Cardiac septum (tissue), 1 donor: ENCODE results near the gene CNGB1. TPM values are rescaled to one million over a fixed set of nuclear protein-coding genes. Genes with fewer than 3 reads are reported as not detected.
"Not testable (repeated sequence)": the region's sequence is repeated elsewhere in the genome, so short reads cannot be mapped to it uniquely, and the experiment has no call there.

ENCODE experiments used
- DNase-seq: peaks from one replicate; pipeline ENCODE4 v3.0.0-alpha.2; 2020; ENCODE audit warnings: low spot score
- intact Hi-C: fragments of 100-400 bp; cut with DNase I; formaldehyde crosslinking; loops from one replicate; pipeline ENCODE4 v1.14.0; 2022
- total RNA-seq: library from RNA; stranded (reverse); fragmentation: NEBNext Ultra II Directional; extraction: Animal tissue kit (Norgen Biotek cat#: 25700); gene quantifications from one replicate; pipeline ENCODE4 v1.2.1, GENCODE V29; 2021
- donor health status: DM: no; HTN: no; CAD: no.

CNGB1 gene
- total RNA-seq, 1 donor from 2014 or later, result not detected

DNA sequence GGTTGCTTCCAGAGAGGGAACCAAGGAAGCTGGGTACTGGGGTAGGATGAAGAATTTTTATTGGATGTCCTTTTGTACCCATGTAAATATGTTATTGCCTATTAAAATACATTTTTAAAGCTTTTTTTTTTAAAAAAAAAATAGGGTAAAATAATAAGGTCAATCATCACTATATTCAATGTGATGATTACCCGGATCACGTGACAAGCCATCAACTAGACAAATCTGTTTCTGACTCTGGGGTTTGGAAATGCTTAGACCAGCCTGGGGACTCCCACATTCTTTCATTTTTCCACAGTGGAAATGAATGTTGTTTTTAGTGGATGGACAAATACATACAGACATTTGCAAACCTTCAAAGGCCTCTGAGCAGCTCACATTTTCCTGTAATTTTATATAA, 88.7 kb downstream of the CNGB1 start:
- no peak for DNase-seq
- intact Hi-C loops, result no loop called here

DNA sequence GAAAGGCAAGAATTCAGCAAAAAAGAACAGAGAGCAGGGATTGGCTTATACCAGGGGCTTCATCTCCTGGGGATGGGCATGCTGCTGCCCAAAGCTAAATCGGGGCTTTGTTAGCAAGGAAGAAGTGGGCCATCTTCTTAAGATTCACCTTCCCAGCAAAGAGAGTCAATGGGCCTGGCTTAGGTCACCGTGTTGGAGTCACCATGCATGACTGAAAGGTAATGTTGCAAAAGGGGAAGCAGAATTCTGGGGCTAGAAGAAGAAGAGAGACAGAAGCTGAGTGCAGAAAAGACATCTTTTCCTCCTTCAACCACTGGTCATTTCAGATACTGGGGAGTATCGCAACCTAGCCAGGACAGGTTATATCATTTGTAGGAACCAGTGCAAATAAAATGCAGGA, 92.3 kb downstream of the CNGB1 start:
- intact Hi-C loops, result no loop called here

DNA sequence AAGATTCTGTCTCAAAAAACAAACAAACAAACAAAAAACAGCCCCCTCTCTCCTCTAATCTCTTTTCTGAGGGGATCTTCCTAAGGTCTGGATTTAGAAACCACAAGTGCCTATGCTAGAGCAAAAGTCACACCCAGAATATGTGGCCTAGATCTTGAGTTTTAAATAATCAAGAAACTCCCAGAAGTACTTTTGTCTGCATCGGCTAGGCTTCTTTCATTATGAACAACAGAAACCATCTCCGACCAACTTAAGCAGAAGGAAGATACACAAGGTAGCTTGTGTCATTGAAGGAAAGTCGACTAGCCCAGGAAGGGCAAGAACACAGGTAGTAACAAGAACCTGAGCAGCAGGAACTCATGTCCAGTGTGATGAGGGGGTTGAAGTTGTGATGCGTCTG, 94.7 kb downstream of the CNGB1 start:
- no peak for DNase-seq
- intact Hi-C loops, result no loop called here

More for the DNA sequence above, 92.3 kb downstream of the CNGB1 start:
- no peak for DNase-seq

DNA sequence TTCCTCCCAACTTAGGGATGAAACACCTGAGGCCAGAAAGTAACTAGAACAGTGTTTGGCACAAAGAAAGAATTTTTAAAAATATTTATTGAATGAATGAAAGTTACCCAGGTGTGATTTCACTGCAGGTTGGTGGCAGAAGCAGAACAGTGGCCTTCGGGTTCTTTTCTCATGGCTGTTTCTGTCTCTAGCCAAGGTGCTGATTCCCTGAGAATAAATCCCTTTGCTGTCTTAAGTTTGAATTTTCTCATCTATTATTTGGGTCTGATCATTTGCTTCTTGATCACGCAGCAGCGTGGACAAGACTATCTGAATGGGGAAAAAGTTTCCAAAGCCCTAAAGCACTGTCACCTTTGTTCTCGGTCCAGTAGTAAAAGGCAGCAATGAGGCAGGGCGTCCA, 95.6 kb downstream of the CNGB1 start:
- intact Hi-C loops, result no loop called here
- no peak for DNase-seq

DNA sequence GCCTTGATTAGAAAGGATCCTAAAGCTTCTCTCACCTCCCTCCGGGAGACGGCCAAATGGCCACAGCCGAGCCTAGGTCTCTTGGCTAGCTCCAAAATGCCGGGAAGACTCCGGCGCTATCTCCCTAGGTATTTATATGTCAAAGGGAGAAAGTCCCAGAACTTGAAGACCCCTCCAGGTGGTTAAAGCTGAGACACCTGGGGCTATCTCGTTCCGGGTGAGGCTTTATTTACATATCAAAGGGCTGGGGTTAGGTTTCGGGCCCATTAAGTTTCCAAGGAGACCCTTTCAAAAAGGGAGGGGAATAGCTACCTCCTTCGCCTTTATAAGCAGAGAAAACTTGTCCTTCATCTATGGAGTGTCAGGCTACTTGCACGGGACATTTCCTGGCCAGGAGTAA, 97.7 kb downstream of the CNGB1 start:
- DNase-seq, result no peak
- intact Hi-C loops, result no loop called here

DNA sequence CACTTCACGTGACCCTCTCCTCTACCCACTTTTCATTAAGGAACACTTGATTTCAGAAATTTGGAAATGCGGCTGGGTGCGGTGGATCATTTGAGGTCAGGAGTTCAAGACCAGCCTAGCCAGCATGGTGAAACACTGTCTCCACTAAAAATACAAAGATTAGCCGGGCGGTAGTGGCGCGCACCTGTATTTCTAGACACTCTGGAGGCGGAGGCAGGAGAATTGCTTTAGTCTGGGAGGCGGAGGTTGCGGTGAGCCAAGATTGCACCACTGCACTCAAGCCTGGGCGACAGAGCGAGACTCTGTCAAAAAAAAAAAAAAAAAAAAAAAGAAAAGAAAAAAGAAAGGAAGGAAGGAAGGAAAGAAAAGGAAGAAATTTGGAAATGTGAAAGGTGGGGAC, 98.2 kb downstream of the CNGB1 start:
- intact Hi-C loops, result not testable (repeated sequence)

DNA sequence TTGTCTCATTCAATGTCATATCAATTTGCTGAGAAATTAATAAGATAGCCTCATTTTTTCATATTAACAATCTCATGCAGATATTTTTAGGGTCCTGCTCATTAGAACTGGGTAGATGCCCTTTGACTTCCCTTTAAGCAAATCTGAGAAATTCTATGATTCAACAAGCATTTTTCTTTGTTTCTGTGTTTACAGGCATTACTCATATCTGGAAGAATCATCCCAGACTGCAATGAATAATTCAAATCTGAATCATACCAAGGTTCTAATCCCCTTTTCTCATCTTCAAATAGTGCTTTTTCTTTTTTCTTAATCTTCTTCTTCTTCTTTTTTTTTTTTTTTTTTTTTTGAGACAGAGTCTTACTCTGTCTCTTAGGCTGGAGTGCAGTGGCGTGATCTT, 99.5 kb downstream of the CNGB1 start:
- DNase-seq, result no peak
- intact Hi-C loops, result no loop called here

More for the DNA sequence above, 98.2 kb downstream of the CNGB1 start:
- DNase-seq, result not testable (repeated sequence)

DNA sequence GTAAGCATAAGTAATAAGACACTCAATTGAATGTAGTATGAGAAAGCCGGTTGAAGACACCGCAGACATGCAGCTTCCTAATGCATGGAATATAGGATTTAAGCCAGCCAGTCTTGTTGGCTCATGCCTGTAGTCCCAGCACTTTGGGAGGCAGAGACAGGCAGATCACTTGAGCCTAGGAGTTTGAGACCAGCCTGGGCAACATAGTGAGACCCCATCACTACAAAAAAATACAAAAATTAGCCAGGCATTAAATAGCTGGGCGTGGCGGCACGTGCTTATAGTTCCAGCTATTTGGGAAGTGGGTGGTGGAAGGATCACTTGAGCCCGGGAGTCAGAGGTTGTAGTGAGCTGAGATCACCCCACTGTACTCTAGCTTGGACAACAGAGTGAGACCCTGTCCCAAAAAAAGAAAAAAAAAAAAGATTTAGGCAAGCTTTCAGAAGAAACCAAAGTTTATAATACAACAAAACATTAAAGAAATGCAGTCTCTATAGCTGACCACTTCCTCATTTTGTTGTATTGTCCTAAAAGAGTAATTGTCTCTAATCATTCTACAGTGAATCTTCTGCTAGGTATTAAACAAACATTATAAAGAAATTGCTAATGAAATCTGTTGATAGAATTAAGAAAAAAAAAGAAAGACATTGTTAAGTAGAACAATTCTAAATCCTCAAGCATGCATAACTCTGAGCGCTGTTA, 100.0 kb downstream of the CNGB1 start:
- intact Hi-C loops, result no loop called here
- no peak for DNase-seq

DNA sequence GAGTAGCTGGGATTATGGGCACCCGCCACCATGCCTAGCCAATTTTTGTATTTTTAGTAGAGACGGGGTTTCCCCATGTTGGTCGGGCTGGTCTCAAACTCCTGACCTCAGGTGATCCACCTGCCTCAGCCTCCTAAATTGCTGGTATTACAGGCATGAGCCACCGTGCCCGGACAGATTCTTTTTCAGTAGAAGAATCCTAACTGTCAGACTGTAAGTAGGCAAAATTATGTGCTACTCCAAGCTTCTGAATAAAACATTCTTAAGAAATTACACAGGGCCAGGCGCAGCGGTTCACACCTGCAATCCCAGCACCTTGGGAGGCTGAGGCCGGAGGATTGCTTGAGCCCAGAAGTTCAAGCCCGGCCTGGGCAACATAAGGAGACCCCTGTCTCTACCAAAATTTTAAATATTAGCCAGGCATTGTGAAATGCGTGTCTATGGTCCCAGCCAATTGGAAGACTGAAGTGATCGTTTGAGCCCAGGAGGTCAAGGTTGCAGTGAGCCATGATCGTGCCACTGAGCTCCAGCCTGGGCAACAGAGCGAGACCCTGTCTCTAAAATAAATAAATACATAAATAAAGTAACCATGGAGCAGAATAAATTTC, 101.9 kb downstream of the CNGB1 start:
- intact Hi-C loops, result no loop called here
- DNase-seq, result no peak

DNA sequence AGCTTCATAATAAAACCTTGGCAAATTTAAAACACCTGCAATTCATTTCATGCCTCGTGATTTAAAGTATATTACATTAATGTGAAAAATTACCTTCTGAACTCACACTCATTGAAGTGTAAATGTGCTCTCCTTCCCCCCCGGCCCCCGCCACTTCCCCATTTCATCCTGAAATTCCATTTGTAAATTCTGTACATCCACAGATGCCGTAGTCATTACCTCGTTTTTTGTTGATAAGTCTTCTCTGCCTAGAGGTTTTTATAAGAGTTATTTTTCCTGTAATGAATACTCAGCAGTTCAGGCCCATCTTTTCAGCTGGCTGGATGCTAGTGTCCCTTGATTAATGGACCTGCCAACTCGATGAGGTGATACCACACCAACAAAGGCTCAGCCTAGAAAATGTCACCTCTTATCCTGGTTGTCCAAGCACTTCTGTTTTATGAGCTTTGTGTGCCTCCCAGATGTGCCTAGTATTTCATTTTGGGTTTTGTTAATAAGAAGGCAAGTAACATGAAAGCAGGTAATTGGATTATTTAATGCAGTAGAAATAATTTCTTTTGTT, 103.8 kb downstream of the CNGB1 start:
- intact Hi-C loops, result no loop called here
- no peak for DNase-seq

DNA sequence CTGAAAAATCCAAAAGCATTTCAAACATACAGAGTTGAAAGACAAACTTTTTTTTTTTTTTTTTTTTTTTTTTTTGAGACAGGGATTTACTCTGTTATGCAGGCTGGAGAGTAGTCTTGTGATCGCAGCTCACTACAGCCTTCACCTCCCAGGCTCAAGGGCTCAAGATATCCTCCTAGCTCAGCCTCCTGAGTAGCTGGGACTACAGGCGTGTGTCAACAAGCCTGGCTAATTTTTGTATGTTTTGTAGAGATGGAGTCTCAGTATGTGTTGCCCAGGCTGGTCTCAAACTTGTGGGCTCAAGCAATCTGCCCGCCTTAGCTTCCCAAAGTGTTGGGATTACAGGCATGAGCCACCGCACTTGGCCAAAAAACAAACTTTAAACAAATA, 104.4 kb downstream of the CNGB1 start:
- no peak for DNase-seq
- intact Hi-C loops, result no loop called here

DNA sequence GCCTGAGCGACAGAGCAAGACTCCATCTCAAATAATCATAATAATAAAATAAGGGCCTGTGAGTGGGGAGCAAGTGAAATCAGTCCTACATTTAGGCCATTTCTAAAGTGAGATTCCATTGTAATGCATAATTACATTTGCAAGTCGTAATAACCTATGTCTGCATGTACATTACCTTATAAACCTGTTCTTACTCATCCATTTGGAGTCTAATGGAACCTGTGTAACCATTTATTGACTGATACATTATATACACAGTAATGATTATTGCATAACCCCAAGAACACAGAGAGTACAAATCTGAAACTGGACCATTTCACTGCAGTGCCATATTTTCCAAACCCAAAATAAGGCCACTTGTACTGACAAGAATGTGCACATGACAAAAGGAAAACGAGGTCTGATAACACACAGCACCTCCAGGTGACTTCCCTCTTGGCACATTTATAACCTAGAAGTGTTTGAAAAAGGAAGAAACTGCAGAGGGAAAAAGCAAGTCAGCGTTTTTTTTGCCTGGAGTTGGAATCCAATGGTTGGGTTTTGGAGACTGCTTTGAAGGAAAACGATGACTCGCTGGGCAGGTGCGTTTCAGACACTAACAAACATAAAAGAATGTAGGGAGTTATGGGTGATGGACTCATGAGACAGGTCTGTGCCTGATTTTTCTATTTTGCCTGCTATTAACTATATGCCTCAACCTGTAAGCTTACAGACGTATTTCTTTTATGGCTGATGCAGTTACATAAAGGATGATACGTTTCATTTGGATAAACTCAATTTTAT, 105.0 kb downstream of the CNGB1 start:
- no peak for DNase-seq
- intact Hi-C loops, result no loop called here

DNA sequence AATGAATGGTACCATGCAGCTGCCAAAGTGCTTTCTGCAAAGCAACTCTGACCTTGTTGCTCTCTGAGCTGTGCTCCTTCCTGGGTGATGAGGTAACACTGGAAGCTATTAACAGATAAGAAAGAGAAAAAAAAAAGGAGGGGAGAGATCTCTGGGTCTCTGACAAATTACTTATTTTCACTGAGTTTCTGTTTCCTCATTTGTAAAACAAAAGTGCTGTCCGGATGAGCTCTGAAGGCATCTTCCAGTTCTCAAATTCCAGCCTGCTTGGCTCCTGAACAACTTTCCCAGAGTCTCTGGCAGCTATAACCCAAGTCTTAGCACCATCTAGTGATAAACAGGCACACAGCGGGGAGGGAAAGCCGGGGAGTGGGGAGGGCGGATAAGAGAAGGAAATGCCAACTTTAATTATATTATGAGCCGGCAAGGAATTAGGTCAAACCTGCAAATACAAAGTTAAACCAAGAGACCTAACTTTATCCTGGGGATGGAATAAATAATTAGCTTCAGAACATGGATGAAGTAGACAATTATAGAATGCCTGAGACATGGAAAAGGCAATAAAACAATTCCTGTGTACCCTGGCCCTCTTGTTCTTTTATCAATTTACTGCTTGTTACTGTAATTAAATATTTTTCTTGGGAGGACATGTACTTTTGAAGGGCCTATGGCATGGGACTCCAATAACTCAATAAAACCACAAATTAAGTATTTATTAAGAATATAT, 107.3 kb downstream of the CNGB1 start:
- DNase-seq, result no peak

DNA sequence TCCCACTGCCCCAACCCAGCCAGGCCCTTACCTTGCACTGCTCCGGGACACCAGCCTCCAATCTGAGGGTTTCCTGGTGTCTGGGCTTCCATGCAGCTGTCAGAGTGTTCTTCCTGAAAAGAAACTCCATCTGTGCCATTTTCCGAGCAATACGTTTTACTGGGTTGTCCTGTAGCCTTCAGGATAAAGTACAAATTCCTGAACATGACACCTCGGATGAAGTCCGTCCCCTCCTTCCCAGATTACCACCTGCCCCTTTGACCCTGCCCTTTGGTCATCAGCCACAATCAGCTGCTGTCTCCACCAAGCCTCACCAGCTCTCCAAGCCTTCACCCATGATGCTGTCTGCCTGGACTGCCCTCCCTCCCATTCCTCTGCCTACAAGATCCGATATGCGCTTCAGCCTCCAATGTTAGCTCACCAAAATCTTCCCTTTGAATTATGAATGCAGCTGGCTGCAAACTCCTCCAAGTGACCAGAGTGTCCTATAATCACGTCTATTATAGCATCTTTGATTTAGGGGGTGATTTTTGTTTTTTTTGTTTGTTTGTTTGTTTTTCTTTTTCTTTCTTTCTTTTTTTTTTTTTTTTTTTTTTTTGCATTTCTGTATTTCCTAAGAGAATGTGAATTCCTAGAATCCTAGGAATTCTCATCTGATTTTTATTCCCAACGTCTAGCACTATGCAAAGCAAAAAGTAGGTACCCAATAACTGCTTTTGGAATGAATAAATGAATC, 108.1 kb downstream of the CNGB1 start:
- intact Hi-C loops, result loop anchor here (1.0 to 5.0 kb wide), 3 partner anchors 41 to 106 kb away; no protein-coding TSS in a partner anchor
- DNase-seq, result no peak

More for the DNA sequence above, 107.3 kb downstream of the CNGB1 start:
- intact Hi-C loops, result loop anchor here (1.0 to 5.0 kb wide), 3 partner anchors 41 to 106 kb away; no protein-coding TSS in a partner anchor

DNA sequence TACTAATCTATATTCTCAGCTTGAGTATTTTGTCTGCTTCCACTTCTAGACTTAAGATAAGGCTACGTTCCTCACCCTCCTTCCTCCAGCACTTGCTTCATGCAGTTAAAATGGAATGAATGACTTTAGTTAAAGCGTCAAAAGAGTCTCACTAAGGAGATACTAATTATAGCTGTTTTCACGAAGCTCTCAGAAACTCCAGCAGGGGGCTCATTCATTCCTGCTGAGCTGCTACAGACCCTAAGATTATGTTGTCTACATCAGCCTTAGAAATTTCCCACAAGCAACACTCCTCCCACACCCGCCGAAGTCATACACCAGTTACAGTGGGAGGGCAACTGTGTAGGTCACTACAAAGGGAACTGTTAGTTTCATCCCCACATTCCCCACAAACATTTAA, 111.6 kb downstream of the CNGB1 start:
- DNase-seq, result no peak
- intact Hi-C loops, result no loop called here

DNA sequence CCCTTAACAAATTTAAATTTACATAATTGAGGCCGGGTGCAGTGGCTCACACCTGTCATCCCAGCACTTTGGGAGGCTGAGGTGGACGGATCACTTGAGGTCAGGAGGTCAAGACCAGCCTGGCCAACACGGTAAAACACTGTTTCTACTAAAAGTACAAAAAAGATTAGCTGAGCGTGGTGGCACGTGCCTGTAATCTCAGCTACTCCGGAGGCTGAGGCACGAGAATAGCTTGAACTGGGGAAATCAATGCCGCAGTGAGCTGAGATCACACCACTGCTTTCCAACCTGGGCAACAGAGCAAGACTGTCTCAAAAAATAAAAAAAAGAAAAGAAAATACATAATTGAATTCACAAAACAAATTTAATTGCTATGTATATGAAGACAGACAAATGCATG, 112.3 kb downstream of the CNGB1 start:
- intact Hi-C loops, result no loop called here
- DNase-seq, result no peak

DNA sequence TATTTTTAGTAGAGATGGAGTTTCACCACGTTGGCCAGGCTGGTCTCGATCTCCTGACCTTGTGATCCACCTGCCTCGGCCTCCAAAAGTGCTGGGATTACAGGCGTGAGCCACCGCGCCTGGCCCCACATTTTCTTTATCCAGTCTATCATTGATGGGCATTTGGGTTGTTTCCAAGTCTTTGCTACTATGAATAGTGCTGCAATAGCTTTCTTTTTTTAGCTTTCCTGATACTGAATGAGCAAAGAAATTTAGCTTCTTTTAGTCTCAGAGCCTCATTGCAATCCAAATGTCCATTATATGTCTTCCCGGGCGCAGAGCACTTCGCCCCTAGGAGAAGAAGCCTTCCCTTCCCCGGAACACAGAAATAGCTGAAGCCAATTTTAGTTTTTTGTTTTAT, 112.9 kb downstream of the CNGB1 start:
- intact Hi-C loops, DNase-seq: not testable (repeated sequence)

DNA sequence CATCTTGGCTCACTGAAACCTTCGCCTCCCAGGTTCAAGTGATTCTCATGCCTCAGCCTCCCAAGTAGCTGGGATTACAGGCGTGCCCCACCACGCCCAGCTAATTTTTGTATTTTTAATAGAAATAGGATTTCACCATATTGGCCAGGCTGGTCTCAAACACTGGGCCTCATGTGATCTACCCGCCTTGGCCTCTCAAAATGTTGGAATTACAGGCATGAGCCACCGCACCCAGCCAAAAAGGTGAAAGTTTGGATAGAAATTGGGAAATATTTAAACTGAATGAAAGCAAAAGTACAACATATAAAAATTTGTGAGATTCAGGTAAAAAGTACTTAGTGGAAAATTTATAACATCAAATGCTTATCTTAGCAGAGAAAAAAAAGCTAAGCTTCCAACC, 115.7 kb downstream of the CNGB1 start:
- peak; percentile 7 for DNase-seq
- intact Hi-C loops, result no loop called here

DNA sequence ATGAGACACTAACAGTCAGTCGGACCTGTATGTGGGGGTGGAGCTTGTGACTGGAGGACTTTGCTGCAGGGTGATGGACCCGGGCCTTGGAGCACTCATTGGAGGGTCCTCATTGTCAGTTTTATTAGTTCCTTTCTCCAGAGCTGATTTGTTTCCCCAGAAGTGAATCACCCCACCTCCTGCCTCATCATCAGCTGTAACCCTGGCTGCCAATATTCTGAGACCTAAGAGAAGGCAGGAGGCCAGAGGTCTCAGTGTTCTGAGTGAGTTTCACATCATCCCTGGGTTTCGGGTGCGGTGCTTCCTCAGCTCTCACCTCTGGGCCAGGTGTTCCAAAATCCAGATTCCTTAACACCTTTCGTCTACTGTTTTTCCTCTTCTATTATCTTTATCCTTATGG, 118.7 kb downstream of the CNGB1 start:
- intact Hi-C loops, result no loop called here
- DNase-seq, result no peak
